Activated naive CD4-positive, alpha-beta T cell (primary cell): ENCODE measurements around the gene ATP8B1.

Experiments
- DNase-seq, 4 experiments: peaks; one replicate each; lab custom pipeline; 2025; lab: John Stamatoyannopoulos, UW

Gene ATP8B1

DNA sequence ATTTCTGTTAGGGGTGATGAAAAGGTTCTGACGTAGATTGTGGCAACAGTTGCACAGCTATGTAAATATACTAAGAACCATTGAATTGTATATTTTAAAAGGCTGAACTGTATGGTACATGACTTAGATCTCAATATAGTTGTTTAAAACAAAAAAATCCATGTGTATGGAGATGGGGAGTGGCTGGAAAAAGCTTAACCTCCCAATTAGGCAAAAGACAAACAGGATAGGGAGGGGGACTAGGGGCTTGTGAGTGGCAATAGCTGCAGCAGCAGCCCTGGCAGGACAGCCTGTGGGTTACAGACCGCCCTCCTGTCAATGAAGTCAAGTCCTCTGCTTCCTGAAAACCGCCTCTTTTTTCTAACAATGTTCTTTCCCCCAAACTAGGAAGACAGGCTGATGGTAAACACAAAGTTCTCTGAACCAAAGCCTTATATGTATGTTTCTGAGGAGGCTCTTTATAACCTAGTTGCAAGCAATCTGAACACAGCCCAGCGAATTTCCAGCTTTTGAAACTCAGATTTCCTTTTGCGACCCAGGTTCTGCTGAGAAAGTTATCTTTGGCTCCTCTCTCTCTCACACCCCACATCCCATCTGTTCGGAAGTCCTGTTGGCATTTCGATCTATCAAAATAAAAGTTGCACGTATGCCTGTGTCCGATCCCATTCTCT, 10.3 kb downstream of the ATP8B1 start:
- no peak for DNase-seq

DNA sequence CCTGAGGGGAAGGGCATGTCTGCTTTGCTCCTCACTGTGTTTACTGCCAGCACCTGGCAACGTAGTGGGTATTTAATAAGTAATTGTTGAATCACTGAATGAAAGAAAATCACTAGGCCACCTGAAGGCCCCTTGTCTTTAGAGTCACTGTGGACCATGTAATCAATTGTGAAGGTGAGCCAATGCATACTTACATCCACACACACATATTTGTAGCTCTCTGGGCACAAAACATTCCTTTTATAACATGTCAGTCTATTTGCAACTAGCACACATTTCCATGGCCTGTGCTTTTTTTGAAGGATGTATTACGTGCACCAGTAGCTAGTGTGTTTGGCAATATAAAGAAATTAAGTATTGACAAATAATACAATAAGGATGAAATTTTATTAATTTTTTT, 11.2 kb downstream of the ATP8B1 start:
- no peak for DNase-seq

DNA sequence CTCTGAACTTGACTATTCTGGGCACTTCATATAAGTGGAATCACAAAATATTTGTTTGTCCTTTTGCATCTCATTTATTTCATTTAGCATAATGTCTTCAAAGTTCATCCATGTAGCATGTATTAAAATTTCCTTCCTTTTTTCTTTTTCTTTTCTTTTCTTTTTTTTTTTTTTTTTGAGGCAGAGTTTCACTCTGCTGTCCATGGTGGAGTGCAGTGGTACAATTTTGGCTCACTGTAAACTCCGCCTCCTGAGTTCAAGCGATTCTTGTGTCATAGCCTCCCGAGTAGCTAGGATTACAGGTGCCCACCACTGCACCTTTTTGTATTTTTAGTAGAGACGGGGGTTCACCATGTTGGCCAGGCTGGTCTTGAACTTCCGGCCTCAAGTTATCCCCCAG, 11.9 kb downstream of the ATP8B1 start:
- no peak for DNase-seq

DNA sequence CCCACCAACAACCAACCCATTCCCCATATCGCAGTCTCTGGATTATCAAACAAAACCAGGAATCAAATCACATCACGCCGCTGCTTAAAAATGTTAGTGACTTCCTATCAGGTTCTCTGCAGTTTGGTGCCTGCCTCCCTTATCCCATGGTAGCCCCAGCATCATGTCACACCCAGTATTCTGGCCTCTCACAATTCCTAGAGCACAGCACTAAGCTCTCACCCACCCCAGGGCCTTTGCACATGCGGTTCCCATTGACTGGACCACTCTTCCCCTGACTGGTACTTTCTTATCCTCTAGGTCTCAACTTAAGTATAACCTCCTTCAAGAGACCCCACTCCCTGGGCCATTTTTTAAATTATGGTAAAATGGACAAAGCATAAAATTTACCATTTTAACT, 12.8 kb downstream of the ATP8B1 start:
- no peak for DNase-seq

DNA sequence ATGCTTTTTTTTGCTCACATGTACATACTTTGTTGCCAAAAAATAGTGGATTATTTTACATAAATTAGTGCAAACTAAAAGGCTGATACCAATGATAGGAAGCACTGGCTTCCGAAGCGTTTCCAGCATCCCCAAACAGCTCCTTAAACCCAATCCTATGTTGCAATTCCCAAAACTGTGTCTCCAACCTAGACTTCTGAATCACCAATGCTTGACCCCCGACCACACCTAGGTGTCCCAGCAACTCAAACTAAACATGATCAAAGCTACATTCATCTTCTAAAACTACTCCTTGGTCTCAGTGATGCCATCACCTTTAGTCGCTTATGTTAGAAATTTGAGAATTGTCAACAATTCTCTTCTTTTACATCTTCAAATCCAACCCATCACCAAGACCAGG, 13.4 kb downstream of the ATP8B1 start:
- DNase-seq: no peak

DNA sequence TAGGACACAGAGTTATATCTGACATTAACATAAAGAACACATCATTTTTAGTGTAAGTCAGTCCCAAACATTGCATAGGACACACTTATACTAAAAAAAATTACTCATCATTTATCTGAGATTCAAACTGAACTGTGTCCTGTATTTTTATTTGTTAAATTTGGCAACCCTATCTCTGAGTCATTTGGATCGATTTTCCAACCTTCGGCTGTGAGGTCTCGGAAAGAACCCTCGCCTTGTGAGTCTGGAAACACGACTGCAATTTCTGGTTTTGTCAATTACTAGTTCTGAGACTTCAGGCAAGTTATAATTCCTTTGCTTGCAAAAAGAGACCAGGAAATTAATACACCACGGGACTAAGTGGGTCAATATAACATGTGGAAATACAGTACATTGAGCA, 14.0 kb downstream of the ATP8B1 start:
- no peak for DNase-seq

DNA sequence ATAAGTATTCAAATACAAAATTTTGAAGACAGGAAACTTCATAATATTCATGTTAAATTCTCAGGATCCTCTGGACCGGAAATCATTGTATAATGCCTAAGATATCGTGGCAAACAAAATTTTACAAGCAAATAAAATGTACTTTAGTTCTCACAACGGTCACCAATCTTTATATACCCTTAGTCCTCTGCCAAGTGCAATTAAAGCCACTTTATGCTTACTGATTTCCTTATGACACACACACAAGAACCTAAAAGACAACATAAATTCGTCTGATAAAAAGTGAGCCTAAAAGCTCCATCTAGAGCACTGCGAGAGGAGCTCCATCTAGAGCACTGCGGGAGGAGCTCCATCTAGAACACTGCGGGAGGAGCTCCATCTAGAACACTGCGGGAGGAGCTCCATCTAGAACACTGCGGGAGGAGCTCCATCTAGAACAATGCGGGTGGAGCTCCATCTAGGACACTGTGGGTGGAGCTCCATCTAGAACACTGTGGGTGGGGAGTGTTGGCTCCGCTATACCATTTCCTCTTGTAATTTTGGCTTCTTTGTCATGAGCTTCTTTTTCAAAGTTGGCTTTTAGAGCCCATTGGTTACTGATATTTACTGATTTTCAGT, 15.9 kb downstream of the ATP8B1 start:
- DNase-seq: no peak

DNA sequence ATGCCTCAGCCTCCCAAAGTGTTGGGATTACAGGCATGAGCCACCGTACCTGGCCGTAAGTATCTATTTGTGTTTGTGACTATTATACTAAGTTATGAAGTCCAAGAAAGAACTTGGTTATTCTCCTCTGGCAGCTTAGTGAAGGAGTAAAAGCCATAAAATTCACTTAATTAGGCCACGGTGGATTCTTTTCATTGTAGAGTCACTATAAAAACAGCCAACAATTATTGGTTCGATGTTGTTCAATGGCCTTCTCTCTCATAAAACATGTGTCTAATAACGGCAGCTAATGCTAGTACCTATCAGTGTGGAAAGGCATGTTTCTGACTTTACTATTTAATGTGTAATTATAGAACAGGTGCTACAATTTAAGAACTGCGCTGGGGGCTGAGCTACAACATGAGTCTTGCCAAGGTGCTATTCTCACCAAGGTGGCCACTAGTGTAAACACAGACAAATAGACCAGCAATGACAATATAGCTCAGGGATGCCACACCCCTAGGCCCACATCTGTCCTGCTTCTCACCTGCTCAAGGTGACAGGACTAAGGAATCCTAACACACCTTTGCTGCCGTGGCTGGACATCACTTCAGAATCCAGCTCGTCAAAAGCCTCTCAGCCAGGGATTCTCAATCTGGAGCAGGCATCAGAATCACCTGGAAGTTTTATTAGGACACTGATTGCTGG, 17.2 kb downstream of the ATP8B1 start:
- DNase-seq: no peak

DNA sequence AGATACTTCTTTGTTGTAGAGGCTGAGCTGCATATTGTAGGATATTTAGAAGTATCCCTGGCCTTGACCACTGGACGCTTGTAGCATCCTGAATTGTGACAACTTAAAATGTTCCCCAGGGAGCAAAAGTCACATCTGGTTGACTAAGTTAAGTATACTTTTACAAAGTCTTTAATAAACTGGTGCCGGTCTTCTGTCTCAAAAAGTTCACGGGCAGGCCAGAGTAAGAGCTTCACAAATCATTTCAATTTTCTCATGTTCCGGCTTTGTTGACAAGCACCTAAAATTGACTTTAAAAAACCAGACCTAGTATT, 18.4 kb downstream of the ATP8B1 start:
- no peak for DNase-seq

DNA sequence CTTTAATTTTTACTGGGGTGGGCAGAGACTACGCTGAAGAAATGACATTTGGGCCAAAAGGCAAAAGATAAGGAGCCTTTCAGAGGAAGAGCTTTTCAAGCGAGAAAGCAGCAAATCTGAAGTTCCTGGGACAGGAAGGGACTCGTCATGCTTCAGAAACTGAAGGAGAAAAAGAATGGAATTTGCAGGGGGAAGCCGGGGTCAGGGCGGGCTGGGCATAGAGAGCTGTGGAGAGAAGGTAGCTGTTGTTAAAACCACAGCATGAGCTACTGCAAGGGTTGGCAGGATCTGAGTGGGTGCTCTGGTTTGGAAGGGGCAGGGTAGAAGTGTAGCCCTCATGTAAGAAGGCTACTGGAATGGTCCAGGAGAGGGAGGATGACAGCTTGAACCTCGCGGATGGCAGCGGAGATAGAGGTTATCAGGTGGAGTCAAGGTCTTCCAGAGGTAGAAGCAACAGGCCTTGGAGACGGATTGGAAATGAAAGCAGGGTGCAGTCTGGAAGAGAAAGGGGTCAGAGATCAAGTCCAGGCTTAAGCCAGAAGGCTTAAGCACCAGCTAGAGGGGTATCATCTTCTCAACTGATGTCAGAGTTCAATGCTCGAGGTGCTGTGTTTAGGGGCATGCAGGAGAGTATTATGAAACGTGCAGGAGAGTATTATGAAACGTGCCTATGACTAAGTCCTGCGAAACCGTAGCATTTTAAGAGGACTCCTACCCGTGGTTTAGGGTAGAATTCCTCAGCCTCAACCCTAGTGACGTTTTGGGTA, 18.9 kb downstream of the ATP8B1 start:
- no peak for DNase-seq

DNA sequence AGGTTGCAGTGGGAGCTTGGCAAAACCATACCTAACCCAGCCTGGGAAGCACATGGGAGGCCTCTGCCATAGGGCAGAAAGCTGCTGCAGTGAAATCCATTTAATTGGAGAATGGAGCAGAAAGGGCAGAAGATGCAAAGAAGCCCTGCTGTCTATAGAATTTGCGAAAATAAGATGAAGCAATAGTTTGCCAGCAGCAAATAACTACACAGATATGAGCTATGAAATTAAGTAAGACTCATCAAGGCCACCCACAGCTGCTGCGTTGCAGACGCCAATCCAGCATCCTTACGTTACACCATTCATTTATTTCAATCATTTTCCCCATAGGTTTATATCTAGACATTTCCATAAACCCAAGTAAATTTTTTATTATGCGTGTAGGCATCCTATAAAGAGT, 21.1 kb downstream of the ATP8B1 start:
- no peak for DNase-seq

DNA sequence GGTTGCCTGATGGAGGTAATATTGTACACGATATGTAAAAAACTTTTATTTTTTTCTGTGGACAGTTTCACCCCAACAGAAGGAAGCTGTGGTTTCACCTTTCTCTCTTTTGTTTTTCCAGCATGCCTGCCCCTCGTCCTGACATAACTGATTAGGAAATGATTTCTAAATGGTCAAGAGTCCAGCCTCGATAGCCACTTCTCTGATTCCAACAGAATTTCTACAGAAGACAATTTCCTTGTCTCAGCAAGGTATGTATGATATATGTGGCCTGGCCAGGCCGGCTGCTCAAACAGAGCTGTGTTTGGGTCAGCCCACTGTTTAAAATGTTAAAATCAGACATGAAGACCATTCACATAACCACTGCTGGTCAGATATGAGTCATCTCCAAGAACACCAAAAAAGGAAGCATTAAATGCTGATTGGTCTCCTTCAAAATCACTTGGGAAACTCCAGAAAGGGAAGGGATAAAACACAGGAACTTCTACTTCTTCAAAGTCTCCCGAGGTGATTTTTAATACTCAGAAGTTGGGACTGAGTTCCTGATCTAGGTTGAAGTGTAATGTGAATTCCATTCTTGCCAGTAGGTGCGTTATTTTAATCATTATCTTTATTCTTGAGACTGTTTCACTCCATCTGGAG, 22.3 kb downstream of the ATP8B1 start:
- DNase-seq: no peak

DNA sequence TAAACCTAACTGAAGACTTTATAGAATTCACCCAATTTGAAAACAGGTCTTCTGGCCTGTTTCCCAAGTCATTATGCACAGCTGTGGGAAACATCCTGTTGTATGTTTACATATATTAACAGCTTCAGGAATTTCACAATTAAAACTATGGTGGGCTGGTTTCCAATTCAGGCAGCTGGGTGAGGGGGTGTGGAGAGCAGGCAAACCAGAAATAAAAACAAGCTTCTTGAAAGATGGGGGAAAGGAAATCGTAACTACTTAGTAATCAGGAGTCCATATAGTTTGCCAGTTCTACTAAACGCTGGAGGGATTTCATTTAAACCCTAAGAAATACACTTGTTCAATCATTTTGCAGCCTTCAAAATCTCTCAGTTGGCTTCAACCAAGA, 22.8 kb downstream of the ATP8B1 start:
- no peak for DNase-seq

DNA sequence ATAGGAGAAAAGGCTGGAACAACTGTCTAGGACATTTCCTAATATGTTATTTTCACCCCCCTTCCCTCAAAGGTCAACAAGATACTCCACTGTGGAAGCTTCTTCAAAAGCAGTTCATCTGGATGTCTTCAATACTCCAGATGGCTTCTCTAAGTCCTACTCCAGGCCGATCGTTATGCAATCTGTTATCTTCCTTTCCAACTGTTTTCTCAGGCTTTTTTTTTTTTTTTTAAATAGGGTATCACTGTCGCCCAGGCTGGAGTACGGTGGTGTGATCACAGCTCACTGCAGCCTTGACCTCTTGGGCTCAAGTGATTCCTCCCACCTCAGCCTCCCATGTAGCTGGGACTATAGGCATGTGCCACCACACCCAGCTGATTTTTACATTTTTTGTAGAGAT, 26.3 kb downstream of the ATP8B1 start:
- no peak for DNase-seq

DNA sequence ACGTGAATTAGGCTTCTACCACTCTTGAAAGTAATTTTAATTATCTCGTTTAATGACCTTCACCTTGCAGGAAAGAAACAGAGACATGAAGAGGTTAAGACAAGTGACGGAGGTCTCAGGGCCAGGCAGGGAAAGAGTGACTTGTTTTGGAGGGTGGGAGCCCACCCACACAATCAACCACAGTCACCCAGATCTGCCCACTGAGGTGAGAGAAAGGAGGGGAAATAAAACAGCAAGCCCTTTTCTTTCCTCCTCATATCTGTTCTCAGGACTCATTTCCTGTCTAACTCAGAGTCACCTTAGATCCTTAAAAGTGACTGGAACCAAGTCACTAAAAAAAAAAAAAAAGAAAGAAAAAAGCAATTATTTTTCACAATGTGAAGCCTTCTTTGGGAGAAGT, 26.8 kb downstream of the ATP8B1 start:
- no peak for DNase-seq

DNA sequence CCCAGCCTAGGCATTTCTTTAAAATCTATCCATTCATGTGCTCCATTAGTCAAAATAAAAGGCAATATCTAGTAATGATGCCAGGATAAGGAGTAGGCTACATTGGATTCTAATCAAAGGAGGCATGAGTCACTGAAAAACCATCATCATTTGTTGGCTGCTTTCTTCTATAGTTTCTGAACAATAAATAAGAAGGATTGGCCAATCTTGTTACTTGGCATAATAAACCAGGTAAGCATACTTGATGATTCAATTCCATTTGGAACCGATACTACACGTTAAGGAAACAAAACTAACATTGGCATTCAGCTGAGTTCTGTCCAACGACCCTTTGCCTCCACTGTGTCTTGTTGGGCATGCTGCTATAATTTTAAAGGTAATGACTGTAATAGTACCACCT, 27.2 kb downstream of the ATP8B1 start:
- no peak for DNase-seq

DNA sequence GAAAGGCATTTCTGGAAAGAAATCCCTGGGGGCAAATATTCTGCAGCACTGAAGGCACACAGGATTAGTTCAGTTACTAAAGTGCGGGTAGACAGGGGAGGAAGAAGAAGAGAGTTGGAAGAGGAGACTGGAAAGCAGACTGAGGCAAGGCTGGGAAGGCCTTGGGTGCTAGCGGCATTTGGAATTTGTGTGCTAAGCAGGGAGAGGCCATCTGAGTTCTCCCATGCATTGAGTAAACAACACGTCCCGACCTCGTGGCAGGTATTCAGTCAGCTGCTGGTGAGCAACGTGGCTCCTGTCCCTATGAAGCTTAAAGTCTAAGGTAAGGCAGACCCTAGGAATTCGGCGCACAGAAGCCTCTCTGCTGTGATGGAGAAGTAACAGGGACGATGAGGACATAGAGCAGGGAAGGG, 30.7 kb downstream of the ATP8B1 start:
- no peak for DNase-seq

DNA sequence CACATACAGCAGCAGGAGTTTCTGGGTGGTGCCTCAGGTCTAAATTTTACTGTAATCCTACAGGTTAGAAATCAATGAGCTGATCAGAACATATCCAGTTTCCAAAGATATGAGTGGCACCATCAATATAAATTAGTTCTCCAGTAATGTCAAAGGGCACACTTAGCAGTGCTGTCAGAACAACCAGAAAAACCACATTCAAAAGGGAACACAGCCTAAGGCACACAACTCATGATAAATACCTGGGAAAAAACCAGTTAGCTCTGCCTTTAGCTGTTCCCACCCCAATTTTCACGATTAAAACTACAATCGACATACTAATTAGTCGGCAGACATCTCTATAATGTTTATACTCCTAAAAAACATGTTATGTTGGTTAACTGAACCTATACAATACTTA, 31.5 kb downstream of the ATP8B1 start:
- no peak for DNase-seq

DNA sequence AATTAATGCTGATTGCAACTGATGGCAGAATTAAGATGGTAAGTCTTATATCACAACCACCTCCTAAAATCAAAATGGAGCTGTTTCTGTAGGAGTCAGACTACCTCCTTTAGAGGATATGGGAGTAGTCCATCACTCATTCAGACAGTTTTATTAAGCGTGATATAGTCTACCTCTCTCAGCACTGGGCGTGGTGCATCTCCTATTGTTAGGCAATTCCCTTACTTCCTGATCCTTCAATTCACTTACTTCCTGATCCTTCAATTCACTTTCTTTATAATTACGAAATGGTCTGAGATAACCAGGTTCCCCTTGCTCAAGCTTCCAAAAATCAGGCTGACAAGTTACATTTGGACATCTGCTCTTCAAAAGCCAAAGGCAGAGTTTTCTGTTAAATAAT, 31.9 kb downstream of the ATP8B1 start:
- no peak for DNase-seq

DNA sequence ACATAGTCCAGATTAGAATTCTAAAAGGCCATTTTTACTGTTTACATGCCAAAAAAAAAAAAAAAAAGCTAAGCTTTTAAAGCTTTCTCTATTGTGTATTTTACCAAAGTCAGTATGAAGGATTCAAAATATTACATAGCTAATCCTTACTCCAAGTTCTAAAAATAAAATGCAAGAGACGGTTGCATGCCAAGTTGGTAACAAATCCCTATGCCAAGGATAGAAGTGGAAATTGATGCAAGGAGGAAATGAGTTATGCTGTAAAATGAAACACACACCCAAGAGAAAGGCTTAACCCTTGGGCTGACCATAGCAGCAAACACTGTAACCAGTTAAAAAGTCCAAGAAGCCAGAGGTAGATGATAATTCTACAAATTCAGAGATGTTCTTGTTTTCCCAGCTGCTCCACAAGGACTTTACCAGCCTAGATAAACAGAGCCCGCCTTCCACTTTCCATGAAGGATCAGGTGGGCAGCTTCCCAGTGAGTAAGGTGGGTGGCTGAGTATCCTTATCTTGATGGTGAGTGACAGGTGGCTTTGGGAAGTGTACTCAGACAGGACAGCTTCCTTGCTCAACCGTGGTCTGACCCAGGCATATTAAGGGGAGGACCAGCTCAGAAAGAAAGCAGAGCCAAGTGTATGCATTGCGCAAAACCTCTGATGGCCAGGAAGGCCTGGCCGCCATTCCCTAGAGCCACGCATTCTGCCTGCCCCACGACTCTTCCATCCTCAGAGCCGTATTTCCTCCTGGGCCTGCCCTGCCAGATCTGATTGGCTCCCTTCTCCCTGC, 34.4 kb downstream of the ATP8B1 start:
- DNase-seq: no peak

DNA sequence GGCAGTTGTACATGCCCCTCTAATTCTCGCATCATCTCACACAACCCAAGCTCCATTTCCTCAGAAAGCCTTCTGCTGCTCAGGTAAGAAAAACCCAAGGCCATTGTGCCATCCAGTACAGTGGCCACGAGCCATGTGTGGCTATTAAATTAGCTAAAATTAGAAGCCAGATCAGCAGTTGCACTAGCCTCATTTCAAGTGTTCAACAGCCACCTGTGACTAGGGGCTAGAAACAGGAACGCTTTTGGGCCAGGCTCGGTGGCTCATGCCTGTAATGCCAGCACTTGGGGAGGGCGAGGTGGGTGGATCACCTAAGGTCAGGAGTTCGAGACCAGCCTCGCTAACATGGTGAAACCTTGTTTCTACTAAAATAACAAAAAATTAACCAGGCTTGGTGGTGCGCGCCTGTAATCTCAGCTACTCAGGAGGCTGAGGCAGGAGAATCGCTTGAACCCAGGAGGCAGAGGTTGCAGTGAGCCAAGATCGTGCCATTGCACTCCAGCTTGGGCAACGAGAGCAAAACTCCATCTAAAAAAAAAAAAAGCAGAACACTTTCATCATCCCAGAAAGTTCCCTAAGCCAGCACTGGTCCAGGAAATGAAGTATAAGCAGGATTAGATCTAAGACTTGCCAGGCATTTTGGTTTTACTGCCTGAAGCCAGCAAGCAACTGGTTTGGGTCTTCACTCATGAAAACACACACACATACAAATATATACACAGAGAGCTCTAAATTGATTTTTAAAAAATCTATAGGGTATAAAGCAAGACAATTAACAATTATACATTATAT, 35.7 kb downstream of the ATP8B1 start:
- no peak for DNase-seq
